HG03354 (cell line): ENCODE data around the gene RPAIN.
"Not testable (repeated sequence)": the region's sequence is repeated elsewhere in the genome, so short reads cannot be mapped to it uniquely, and the experiment has no call there.

Source experiments
- ATAC-seq: cut with Tn5 transposase; IDR thresholded peaks from one replicate; pipeline ENCODE4 v1.9.1; 2021; ENCODE audit warnings: mild to moderate bottlenecking; ENCODE audit not compliant: unreplicated experiment, poor library complexity, severe bottlenecking

Gene RPAIN

DNA sequence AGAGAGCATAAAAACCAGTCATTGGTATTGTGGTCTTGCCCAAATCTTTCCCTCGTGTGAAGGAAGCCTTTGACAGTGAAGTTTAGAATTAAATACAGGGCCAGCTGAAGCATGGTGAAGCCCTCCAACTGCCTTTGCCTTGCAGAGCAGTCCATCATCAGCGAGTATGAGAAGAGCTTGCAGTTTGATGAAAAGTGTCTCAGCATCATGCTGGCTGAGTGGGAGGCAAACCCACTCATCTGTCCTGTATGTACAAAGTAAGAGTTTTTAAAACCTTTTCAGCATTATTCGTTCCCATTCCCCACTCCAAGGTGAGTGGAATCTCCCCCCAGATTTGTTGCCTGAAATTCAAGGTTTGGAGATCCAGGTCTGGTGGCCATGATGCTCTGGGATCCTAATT, 5.8 kb downstream of the RPAIN start:
- ATAC-seq, result no peak

DNA sequence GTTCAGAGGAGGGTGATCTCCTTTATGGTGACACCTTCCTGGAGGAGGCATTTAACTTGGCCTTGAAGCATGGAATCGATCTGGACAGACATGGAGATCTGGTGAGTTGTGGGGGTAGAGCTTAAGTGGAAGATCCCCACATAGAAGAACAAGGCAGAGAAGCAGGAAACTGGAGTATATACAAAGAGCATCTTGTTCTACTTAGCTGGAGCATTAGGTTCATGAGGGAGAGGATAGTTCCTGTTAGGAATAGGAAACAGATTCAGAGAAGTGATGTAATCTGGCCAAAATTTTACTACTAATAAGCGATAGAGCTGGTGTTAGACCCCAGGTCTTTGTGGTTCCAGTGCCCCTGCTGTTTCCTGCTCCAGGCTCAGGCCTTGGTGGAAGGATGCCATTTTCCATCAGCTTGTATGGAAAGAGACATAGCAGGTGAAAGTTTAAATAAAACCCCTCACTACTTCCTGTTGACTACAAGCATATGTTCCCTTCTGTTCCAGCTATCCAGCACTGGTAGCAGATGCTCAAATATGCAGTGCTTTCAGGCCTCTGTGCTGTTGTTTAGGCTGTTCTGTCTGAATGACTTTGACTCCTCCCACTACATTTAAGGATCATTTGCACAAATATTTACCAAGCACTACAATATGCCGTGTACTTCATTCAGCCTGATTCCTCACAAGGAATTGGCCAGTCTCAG, 9.4 kb downstream of the RPAIN start:
- no peak for ATAC-seq

DNA sequence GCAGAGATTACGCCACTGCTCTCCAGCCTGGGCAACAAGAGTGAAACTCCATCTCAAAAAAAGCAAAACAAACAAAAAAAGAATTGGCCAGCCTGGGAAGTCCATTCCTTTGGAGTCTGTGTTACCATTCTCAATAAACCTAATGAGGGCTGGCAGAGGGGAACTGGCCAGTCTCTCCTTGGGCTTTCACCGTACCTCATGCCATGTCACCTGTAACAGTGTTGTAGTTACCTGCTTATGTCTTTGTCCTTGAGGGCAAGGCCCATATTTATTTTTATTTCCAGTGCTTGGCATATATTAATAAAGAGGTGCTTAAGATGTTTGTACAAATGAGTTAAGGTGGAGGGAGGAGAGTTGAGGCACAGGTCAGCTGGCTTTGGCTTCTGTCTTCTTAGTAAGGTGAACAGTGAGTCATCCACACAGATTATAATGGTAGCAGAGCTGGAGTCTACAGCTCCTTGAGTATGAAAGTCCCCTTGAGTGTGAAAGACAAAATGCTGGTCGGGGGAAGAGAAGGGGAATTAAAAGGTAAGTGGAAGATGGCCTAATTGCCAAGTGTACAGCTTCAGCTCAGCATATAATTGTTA, 10.5 kb downstream of the RPAIN start:
- ATAC-seq, result no peak

DNA sequence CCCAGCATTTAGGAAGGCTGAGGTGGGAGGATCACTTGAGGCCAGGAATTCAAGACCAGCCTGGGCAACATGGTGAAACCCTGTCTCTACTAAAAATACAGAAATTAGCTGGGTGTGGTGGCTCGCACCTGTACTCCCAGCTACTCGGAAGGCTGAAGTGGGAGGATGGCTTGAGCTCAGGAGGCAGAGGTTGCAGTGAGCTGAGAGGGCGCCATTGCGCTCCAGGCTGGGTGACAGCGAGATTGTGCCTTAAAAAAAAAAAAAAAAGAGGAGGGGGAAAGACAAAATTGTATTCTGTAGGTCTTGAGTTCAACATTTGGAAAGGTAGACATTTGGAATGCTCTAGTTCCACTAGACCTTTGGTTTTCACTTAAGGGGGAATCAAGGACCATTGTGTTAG, 11.3 kb downstream of the RPAIN start:
- not testable (repeated sequence) for ATAC-seq

DNA sequence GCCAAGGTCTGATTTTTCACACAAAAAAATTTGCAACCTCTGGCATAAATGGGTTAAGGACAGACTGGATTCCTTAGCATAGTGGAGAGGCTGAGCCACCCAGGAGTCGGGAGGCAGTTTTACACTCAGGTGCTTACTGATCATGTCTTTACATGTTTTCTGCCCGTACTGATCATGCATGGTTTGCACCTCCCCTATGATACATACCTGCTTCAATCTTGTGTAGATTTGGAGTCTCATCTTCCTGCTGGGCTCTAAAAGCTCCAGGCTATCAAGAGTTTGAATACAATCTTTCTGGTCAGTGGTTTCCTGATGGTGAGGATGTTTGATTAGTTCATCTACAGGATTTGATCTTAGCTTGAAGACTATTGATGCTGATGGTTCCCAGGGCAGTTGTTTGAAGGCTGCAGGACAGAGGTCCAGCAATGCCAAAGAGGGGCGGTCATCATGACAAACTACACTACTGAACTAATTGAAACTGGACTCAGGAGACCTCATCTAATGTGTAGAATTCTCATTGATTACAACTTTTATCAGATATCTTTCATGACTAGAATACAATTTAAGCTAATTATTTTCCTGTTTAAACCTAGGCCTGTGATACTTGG, 12.1 kb downstream of the RPAIN start:
- no peak for ATAC-seq

DNA sequence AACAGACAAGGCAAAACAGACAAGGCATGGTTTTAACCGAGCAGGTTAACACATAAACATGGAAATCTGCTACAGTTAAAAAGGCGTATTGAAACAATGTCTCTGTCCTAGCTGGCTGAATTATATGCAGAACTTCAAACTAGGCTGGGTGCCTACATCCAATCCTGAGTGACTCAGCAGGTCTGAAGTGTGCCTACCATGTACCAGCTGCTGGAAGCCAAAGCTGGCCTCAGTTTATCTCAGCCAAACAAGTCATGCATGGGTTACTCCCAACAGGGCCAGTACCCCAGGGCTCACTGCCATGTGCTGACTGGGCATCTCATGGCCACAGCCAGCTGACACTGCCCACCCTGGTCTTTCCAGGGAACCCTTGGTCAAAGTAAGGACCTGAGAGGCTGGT, 15.0 kb downstream of the RPAIN start:
- ATAC-seq, result no peak

DNA sequence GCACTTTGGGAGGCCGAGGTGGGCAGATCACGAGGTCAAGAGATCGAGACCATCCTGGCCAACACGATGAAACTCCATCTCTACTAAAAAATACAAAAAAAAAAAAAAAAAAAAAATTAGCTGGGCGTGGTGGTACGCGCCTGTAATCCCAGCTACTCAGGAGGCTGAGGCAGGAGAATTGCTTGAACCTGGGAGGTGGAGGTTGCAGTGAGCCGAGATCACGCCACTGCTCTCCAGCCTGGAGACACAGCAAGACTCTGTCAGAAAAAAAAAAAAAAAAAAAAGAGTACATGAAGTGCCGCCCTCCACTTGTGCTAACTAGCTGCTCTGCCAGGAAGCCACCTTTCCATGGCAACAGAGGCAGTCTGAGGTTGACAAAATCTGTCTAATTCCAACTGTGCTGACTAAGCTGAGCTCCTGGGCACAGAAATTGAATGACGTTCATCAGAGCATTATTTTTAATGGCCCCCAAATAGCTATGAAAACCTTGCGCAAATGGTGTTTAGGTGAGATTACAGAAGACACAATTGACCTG, 15.9 kb downstream of the RPAIN start:
- ATAC-seq, result not testable (repeated sequence)

DNA sequence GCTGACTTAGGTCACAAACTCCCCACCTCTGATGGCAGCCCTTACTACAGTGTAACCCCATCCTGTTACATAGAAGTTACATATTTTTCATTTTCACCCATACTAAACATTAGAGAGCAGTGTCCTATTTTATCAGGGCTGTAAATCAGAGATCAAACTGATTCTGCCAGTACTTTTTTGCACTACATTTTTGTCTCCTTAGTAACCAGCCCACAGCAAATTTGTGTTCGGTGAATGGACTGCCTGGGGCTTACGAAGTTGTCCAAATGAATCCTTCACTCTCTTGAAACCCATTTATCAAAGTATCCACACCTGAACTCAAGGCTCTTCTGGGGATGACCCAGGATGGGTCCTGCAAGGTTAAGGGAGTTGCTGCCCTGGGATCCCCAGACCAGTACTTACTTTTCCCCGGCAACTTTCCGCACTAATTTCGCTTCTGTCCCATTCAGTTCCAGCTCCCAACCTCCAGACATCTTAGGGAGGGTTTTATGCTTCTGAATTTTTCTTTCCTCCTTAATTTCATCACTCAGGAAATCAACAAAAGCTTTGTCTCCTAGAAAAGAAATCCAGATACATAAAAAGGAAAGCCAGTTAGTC, 17.8 kb downstream of the RPAIN start:
- ATAC-seq, result no peak

DNA sequence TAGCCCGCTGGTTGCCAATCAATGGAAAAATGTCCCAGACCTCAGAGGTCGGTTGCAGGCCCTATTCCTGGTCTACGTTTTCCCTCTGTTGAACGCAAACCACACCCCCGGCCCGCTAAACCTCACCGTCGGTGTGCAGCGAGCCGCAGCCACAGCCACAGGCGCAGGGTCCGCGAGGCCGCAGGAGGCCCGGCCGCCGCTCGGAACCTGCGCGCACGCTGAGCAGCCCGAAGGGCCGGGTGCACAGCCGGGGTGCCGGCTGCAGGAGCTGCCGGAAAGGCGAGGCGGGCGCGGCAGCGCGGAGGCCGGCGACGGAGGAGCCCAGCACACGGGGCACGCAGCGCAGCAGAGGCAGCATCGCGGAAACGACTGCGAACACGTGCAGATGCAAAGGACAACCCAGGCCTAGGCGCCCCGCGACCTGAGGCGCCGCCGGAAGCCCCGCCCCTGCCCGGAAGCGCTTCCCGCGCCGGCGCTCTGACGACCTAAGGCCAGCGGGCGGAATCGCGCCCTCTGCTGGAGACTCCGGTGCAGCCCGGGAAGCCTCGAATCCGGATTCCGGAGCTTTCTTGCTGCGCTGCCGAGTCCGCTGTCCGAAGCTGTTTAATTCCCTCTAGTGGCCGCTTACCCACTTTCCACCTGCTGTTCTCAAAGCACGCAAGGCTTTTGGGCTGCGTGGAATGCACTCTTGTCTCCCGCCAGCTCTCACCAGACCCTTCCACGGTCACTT, 18.9 kb downstream of the RPAIN start, which contains the start of gene C1QBP:
Gene C1QBP (minus strand): TSS at position 440 of the 730 bp plus-strand sequence. CDS start 82 bp downstream, at position 358.
- peak; percentile 85 for ATAC-seq

DNA sequence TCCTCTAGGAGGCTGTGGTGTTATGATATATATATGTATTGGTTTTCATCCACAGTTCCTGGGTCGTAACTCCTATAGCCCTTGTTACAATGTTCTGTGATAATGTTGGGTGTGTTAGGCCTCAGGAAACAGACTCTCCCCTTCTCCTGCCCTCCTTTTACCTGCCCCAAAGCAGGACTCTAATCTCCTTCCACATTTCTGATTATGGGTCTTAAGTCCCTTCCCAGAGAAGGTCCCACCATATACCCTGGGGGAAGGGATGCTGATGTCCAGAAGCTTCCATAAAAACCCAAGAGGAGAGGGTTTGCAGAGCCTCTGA, 19.4 kb downstream of the RPAIN start:
- no peak for ATAC-seq

DNA sequence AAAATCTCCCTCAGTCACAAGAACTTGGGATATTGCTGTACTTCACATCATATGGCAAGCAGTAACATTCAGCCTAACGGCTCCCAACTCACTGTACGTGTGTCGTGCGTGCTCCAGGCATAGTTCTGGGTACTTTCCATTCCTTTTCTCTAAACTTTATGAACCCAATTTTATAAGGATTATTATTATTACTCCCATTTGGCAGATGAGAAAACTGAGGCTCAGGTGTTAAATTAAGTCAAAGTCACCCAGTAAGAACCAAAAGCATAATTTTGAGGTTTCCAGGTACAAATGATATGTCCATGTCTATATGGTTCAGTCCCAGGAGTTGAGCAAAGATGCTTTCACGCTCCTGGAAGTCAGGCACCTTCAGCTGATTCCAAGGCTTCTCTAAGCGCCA, 23.7 kb downstream of the RPAIN start:
- ATAC-seq, result no peak

DNA sequence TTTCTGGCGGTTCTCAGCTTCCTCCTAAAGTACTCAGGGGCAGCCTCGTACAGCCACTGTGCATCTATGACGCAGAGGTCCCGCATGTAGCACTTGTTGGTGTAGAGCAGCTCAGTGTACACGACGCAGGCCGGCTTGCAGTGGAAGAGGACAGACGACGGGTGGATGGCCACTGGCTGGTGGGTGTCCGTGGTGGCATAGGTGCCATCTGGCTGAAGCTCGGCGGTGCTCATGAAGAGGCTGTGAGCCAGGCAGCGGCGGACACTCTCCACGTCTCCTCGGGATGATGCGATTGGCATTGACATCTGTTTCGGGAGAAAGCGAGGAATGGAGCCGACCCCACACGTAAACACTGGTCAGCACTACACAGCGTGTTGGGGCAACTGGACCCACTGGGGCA, 24.2 kb downstream of the RPAIN start:
- no peak for ATAC-seq

DNA sequence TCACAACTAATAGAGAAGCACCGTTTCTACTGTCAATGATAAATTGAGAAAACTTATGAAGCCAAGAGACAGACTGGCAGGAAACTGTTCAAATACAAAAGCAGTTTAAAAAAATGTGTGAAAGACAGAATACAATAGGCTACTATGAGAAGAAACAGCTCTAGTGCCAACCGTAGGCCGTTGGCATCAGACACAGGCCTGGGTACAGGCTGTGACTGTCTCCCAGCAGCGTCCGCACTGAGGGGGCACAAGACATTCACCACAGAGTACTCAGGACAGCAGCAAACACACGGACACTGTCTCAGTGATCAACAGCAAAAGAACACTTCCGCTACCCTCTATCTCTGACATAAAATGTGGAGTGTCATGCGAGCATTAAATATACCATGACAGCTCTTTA, 26.8 kb downstream of the RPAIN start:
- no peak for ATAC-seq

DNA sequence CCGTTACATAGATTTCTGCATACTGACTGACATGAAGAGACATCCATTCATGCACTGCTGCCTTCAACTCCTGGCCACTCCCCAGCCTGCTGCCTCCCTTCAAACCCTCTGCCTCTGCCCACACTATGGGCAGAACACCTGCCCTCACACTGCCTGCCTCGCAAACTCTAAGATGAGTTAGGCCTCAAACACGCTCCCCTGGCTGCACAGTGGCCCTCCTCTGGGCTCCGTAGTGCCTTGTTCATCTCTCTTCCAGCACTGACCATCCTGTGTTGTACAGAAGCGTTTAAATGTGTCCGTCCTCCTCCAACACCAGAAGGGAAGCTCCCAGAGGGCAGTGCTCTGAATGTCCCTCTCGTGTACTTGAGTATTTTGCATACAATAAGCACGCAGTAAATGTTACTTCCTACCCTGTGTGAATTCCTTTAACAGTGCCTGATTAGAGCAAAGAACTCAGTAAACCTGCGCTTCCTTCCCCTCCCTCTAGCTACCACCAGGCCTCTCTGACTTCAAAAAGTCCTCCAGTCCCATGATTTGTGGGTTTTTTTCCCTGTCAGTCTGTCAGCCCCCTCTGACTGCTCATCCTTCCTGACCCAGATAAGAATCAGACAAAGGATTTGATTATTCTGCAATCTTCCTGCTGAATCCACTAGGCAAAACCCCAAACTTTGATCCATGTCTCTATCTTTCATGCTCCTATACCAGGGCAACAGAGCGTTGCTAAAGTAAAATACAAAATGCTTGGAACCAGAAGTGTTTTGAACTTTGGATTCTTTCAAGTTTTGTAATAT, 44.9 kb downstream of the RPAIN start:
- ATAC-seq, result no peak

DNA sequence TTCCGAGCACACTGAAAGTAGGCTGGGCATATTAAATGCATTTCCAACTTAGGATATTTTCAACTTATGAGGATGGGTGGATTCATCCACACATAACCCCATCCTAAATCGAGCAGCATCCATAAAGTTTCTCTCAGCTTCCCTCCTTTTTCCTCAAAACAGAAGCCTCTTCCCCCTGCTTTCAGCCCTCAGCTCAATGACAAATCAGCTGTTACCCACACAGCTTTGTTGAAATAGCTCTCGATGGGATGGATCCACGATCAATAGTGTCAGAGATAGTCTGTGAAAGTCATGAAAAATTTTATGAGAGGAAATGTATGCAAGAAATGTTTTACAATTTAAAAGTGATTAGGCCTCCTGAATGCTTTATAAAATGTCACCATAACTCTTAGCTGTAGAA, 46.3 kb downstream of the RPAIN start:
- no peak for ATAC-seq

DNA sequence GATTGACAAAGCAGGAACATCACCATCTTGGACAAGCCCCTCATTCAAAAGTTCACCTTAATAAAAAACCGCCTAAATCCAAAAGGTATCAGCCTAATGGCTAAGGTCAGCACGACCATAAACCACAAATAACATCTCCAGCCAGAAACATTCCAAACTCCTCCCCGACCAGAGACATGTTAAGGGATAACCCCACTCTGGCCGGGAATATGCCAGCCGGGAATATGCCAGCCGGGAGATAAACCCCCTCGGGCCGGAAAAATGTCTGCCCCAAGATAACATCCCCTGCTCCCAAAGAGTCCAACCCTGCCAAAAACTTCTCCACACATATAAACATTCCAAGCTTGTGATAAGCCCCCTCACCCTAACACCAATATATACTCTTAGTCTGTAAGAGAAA, 47.4 kb downstream of the RPAIN start:
- no peak for ATAC-seq

DNA sequence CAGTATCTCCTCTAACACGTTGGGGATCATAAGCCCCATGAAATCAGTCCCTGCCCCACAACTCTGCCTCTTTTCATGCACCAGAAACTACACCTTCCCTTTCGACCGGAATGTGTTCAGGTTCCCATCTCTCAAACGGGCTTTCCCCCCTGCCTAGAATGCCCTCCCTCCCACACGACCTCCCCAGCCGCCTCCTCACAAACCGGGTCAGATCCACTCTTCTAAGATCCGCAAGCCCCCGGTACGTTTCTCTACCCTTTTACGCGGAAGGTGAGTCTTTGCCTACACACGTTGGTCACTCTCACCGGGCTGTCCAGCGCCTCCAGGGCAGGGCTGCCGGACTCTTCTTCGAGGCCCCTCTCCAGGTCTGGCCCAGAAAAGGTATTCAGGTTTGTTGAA, 48.1 kb downstream of the RPAIN start:
- ATAC-seq, result peak; percentile 8

DNA sequence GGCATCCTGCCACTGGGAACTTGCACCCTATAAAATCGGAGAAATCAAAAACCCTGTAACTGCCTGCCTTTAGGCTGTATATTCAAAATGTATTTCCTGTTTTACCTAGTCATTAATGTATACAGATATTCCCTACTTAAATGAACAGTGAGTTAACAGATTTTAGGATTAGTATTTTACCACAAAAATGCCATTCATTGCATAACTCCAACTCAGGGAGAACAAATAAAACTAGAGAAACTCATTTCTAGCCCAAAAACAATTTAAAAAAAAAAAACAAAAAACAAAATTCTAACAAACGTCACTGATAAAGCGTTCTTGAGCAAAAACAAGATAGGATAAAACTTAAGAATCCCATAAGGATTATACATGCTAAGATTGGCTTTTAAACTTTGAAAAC, 52.5 kb downstream of the RPAIN start:
- ATAC-seq, result no peak

DNA sequence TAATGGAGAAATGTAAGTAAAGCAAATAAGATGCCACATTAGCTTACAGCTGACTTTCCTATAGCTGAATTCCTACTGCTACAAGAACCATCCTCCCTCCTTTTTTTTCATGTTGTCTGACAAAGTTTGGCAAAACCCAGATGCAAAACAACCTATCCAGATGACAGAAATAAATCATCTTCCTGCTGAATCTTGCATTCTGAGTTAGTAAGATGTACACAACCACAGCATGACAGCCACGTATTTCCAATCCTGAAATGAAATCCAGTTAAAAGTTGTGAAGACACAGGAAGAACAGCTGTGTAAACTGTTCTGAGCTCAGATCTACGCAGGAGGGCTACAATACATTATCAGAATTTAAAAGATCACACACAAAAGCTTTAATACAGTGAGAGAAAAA, 53.9 kb downstream of the RPAIN start:
- no peak for ATAC-seq
